ENCODE measurements around the gene ZBTB7C.

The ZBTB7C gene

DNA sequence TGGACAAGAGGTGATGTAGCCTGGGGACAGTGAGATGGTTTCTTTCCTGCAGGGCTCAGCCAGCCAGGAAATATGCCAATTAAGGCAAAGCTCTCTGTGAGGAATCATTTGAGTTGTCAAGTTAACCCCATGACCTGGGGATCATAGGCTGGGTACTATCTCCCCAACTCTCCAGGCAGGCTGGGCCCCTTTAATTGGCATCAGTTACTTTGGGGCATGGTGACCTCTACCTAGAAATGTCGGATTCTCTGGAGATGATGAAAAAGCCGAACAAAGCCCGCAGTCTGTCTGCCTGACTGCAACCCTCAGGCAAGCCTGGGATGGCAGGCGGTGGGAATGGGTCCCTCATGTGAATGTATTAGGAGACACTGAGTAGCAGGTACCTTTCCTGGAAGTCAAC lies 285.2 kb downstream of the ZBTB7C start:
- no peak for DNase-seq (ENCODE audit: low read depth in 2 of 2)

DNA sequence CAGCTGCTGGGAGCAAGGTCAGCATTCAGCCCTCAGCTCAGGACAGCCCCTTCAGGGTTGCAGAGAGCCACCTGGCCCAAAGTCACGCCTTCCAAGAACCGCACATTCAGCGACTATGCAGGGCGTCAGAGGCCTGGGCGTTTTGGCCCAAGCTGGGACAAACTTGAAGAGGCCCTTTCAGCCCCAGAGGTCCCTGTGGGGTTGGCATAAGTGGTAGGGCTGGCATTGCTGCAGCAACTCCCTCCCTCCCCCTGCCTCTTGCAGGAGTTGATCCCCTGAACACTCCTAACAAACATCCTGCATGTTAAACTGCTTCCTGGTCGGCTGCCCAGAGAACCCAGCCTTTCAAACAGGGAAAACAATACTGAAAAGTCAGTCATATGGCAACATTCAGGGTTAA lies 285.9 kb downstream of the ZBTB7C start:
- DNase-seq (ENCODE audit: low read depth in 2 of 2) = no peak

DNA sequence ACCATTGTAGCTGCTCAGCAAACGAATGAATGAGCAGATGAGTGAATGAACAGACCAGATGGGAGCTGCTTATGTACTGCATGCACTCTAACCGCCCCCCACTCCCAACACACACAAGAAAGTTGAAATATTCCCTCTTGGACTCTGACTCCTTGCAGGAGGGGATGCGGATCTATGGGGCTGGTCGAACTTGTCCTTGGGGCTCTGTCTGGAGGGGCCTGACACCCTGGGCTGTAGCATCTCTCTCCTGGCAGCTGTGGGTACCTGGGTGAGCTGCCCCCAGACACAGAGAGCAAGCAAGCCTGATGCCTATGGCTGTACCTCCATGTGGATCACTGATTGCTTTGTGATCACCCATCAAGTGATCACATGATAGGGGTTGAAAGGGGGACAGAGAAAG lies 286.4 kb downstream of the ZBTB7C start:
- no peak for DNase-seq (ENCODE audit: low read depth in 2 of 2)

DNA sequence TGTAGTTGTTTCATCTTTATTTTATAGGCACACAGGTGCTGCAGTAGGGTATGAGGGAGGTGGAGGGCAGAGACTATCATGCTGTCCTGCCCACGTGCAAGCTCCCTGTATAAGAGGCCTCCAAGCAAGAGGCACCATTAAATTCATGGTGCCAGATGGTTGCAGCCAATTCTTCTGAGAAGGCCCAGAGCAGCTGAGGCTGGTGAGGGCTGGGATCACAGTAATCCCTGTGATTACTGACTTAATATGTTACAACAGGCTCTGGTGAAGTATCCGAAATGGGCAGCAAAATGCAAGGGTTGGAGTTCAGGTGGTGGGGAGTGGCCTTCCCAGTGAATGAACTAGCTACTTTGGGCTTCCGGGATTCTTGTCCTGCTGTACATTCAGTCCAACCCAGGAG lies 286.8 kb downstream of the ZBTB7C start:
- no peak for DNase-seq (ENCODE audit: low read depth in 2 of 2)

DNA sequence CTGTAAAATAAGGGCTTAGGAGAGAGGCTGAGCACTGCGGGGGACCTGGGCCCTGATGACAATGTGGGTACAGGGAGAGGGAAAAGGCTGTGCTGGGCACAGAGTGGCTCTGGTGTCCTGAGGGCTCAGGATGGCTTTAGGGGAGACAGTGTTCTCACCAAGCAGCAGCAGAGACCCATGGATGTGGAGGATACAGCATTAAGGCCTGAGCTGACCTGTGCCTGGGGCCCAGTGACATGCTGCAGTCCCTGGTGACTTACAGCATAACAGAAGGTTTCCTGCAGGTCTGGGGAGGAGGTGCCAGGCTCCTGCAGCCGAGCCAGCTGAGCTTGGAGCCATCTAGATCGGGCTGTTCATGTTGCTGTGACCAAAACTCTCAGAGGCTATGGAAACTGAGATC lies 287.4 kb downstream of the ZBTB7C start:
- no peak for DNase-seq (ENCODE audit: low read depth in 2 of 2)

DNA sequence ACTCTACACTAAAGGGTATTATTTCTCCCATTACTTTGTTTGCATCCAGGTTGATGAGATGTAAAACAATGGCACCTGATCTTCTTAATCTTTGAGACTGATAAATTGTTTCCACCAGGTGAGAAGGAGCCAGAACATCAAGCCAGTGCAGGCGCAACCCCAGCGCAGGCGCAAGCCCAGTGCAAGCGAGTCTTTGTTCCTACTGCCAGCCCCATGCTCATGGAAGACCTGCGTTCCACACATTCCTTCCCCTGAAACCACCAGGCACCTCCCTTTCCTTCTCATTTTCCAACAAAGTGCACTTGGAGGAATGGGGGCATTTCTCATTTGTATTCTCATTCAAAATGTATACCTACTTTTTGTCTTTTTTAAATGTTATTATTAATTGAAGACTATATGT lies 290.0 kb downstream of the ZBTB7C start:
- no peak for DNase-seq (ENCODE audit: low read depth in 2 of 2)

DNA sequence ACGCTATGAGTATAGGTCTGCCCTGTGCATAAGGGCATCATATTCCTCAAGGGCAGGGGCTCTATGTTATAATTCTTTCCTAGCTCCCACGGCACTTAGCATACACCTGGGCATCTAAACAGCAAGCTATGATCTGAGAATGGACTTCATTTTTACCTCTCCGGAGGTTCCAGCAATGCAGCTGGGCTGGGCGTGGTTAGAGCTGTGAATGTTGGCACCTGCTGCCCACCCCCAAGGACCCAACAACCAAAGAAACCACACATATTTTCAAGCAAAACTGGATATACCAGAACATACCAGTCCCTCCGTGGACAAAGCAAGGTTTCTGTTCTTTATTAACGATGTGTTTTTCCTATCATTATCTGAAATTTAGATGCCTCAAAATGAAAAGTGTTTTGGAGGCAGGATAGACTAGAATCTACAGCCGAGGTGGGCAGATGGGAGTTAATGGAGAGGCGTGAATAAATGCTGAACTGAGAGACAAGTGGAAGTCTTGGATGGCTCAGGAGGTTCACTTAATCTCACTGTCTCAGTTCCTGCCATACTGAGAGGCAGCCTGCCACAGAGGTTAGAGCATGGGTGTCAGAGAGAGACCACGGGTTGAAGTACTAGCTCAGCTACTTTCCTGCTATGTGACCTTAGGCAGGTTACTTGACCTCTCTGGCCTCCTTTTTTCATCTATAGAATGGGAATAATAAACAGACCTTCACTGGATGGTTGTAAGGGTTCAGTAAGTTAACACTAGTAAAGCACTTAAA lies 292.1 kb downstream of the ZBTB7C start:
- no peak for DNase-seq (ENCODE audit: low read depth in 2 of 2)

DNA sequence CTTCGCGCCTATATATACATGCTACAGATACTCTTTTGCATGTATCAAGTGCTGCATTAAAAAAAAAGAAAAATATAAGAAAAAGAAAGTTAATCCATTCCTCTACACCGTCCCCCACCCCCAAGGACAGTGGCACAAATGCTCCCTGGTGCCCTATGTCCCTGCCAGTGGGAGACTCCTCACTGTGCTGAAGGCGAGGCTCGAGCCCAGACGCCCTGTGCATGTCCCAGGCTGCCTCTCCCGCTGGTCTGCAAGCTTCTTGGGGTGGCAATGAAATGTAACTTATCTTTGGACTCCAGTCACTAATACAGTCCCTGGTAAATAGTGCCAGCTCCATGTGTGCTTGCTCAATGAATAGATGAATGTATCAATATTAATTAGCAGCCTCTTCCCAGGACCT lies 293.2 kb downstream of the ZBTB7C start:
- DNase-seq (ENCODE audit: low read depth in 2 of 2) = no peak

DNA sequence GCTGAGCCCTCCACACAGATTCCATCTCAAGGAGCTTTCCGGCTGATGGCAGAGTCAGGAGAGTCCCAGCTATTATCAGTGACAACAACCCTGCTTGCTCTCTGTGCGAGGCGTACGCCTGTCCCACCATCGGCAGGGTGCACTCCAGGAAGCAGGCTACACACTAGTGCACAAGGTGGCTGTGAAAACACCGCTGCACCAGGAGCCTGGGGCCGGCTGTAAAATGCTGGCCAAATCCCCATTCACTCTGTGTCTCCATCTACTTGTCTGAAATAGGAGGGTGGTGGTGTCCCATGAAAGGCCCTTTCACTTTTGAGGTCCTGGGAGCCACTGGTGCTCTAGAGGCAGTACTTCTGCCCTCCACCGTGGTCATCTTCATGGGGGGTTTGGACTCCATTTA lies 295.5 kb downstream of the ZBTB7C start:
- DNase-seq (ENCODE audit: low read depth in 2 of 2) = no peak

DNA sequence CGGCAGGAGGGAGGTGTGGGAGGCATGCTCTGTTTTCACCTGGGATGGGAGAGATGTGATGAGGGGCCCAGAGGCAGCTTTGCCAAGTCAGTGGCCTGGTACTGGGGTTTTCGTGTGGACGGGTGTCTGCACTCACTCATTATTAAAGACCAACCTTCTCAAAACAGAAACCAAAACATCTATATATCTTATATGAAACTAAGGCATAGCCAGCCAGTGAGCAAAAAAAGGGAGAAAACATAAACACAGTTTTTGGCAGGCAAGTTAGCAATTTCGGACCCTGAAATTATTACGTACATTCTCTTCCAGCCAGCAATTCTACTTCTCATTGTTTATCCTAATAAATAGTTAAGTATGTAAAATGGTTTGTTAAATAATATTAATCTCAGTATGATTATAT lies 297.6 kb downstream of the ZBTB7C start:
- DNase-seq (ENCODE audit: low read depth in 2 of 2) = no peak

DNA sequence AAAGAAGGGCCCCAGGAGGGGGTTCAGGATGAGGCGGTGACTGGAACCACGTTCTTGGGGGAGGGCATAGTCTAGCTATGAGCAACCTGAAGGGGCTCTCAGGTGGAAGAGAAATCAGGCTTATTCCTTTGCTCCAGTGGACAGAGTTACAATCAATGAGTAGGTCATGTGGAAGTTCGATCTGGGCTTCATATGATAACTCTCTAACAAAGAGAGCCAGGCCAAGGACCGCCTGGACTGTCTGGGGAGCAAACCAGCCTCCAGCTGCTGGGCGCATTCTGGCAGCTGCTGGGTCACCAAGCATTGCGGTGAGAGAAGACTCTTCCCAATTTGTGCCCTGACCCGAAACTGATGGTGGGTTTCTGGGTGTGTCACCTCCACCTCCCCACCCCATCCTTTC lies 298.4 kb downstream of the ZBTB7C start:
- DNase-seq (ENCODE audit: low read depth in 2 of 2) = no peak

DNA sequence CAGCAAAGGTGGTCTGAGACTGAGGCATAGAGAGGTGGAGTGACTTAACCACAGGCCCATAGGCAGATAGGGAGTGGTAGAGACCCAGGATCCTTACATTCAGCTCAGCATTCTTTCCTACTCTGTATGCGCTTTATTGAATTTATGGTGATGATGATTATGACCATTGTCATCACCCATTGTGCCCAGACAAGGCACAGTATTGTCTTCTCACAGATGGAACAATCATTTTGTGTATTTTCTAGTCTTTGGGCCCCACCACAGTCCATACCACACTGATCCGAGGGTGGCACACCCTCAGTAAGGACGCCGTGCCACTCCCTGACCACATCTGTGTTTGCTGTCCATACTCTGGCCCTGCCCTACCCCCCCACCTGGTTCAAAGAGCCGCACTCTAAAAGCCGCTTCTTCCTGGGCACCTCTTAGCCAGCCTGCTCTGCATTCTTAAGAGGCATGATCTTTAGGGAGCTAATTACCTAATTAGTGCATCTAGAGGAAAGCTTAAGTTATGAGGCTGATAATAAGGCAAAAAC lies 299.2 kb downstream of the ZBTB7C start:
- DNase-seq (ENCODE audit: low read depth in 2 of 2) = no peak

DNA sequence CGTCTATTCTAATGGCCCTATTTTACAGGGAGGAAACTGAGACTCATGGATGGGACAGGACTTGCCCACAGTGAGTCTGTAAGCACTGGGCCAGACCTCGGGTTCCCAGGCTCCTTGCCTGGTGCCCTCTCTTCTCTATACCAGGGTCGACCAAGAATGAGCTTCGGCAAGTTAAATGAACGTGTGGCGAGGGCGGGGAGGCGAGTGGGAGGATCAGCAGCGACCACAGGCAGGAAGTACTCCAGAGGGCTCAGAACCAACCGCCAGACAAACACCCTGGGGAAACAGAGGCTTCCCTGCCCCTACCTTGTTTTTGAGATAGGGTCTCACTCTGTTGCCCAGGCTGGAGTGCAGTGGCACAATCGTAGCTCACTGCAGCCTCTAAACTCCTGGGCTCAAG lies 301.0 kb downstream of the ZBTB7C start:
- DNase-seq (ENCODE audit: low read depth in 2 of 2) = no peak

DNA sequence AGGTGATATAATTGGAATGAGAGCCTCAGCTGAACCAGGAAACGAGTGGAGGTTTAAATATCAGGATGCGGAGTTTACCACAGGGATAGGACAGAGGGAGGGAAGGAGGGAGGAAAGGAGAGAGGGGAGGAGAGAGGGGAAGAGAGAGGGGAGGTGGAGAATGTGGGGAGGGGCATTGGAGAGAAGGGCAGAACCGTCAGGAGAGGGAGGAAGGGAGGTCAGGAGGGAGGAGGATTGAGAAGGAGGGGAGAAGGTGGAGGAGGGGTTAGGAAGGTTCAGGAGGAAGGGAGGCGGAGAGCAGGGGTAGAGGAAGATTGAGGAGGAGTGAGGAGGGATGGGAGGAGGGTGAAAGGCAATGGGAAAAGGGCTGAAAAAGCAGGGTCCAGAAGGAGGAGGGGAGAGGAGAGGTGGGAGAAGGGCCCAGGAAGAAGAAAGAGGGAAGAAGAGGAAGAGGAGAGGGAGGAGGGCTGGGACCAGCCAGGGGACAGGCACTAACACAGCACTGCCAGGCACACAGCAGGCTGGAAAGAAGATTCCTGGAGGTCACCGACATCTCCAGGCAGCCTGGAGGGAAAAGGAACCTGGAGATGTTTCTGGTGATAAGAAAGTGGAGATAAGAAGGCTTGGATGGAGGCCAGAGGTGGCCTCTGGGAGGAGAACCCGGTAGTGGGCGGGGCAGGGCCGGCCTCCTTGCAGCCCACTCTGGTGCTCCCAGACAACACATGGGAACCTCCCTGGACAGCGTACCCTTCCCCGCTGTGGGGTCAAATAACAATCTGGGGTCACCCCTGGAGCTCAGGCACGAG lies 302.0 kb downstream of the ZBTB7C start:
- DNase-seq (ENCODE audit: low read depth in 2 of 2) = no peak

DNA sequence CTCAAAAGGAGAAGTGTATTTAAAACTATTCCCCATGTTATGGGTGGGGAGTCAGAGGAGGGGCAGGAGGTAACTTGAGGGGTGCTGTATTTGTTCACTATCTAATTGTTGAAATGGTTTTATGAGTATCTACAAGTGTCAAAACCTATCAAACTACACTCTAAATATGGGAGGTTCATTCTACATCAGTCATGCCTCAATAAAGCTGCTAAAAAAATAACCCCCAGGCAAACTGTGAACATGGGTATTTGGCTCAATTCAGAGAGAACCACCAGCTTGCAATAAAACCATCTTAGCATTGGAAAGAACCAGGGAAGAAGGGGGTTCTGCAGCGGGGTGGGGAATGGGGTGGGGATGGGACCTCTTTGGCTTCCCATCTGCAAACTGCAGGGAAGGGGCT lies 302.7 kb downstream of the ZBTB7C start:
- DNase-seq (ENCODE audit: low read depth in 2 of 2) = no peak

DNA sequence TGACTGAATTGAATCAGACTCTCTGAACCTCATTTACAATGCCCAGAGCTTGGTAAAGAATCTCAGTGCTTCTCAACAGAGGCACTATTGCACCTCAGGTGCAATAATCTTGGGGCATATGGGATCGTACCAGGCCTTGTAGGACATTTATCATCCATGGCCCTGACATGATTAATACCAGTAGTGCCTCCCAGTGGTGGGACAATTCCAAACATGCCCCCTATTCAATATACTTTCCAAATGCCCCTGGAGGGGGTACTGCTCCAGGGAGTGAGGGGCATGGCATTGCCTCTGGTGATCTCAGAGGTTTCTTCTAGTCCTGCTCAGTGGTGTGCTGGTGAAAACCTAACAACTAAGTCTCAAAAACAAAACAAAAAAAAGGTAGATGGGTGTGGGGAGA lies 303.9 kb downstream of the ZBTB7C start:
- no peak for DNase-seq (ENCODE audit: low read depth in 2 of 2)

DNA sequence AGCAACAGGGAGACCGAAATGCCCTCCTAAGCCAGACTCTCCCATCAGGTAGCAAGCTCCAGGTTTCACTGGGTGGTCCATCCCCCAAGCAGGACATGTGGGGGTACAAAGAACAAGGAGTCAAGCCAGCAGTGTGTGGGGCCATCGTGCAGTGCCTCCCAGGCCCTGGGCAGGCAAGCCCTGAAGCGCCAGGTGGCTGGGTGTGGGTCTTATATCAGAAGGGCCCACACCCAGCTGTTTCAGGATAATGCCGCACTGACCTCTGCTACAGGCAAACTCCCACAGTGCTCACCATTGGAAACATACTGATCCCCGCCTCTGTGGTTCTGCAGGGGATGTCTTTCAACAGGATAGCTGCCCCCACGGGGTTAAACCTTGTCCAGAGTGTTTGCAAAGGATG lies 304.5 kb downstream of the ZBTB7C start:
- no peak for DNase-seq (ENCODE audit: low read depth in 2 of 2)

DNA sequence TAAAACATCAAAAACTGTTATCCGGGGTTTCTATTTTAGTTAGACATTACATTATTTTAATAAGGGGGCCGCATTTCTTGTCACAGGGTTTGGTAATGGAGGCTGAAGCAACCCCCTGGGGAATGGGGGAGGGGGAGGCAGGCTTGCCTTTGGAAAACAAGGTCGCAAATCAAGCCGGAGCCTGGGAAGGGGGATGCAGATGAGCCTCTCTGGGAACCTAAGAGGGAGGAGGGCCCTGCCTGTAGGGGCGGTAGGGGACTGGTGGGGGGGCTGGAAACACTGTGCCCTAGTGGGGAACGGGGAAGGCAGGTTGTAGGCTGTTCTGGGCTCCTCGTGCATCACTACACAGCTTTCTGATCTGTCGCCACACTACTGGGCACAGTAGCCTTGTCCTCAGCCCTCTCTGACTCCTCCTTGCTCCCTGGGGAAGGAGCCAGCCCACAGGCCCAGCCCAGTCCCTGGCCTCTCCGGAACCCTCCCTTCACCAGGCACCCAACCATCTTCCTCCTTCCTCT lies 308.5 kb downstream of the ZBTB7C start:
- no peak for DNase-seq (ENCODE audit: low read depth in 2 of 2)

DNA sequence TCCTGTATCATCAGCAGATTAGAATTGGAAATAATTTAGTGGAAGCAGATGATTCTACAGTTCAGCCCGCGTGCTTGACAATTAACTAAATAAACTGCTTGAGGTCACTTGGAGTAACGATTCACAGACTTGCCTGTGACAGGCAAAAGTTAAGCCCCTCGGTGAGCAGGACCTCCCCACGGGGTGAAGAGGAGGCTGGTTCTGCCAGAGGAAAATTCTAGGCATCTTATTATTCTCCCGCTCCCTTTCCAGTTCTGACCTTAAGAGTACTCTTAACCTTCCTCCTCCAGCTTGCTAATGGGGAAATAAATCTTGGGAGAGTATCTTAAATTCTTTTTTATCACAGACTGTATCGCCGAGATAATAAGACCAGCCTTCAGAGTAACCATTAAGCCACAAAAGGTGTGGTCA lies 309.0 kb downstream of the ZBTB7C start:
- no peak for DNase-seq (ENCODE audit: low read depth in 2 of 2)

DNA sequence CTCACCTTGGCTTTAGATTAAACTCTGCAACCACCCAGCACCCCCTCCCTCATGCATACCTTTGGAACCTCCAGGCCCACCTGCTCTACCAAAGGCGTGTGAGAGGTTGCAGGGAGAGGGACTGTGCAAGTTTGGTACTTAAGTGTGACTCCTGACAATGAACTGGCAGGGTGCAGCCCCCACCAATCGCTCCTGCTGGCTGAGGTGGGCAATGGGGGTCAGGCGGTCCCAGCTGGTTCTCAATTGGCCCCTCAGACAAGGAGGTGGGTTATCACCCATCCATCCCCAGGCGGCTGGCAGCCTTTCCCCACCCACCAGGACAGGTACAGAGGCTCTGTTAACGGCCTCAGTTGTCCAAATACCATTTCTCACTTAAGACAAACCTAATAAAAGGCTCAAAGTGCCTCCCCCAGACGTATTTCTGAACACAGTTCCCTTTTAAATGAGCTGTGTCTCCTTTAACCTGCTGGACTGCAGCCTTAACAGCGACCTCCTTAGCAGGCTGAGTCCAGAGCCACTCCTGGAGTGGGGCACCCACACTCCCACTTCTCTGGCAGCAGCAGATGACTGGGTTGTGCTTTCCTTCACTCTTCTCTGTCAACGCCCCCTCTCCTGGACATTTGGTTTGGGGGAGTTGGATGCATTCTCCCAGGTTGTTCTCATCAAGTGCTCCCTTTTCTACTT lies 309.6 kb downstream of the ZBTB7C start:
- DNase-seq (ENCODE audit: low read depth in 2 of 2) = no peak

DNA sequence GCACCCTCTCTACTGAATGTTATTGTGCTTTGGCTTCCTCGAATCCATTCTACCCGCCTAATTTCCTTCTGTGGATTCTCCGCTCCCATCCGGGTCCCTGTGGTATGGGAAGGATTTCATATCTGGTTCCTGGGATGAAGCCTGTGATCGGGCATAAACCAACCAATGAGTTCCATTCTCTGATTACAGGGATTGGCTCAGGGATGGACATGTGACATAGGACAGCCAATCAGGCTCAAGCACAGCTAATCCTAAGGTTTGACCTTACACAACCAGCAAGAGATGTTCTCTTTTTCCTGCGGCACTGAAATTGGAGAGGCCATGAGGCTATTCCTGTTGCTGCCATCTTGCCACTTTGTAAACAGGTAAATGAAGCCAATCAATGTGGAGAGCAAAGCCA lies 310.6 kb downstream of the ZBTB7C start:
- DNase-seq (ENCODE audit: low read depth in 2 of 2) = no peak

DNA sequence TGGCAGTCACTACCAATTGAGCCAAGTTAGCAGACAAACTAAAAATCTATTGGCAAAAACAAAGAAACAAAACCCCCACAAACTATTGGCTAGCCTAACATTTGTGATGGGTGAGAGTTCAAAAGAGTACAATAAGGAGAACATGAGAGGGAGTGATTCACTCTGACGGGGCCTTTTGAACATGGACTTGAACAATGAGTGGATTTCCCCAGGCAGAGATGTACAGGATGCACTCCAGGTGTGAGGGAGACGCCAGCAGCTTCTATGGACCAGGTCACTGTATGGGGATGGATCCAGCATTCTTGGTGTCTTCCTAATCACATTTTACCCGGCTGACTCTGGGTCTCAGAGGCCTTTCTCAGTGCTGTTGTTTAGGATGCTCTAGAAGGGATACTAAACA lies 311.2 kb downstream of the ZBTB7C start:
- DNase-seq (ENCODE audit: low read depth in 2 of 2) = no peak

All from stimulated activated CD4-positive, alpha-beta T cell treated with anti-CD3 and anti-CD28 coated beads, Interleukin-1b, Interleukin-23, amount 100 ng/mL, for 1 hour (primary cell).